SH-SY5Y (cell line): ENCODE data around the gene FAU.

Experiments
- GATA2 ChIP-seq: IDR thresholded peaks from 2 replicates; pipeline ENCODE4 v1.6.1; 2011; ENCODE audit warnings: mild to moderate bottlenecking, low read depth, low read length
- GATA3 ChIP-seq: IDR thresholded peaks from 2 replicates; pipeline ENCODE4 v1.6.1; 2011; ENCODE audit warnings: low read depth, mild to moderate bottlenecking, low read length, moderate library complexity

GRCh38 chr11:65152122-65152521, 30.2 kb upstream of the FAU start:
- TF ChIP-seq GATA3 (no peak), GATA2 (no peak)
